H1 (cell line): ENCODE data around the gene CAPN13. TPM values are rescaled to one million over a fixed set of nuclear protein-coding genes. Genes with fewer than 3 reads are reported as not detected.
A peak's percentile ranks its signal among the peaks of the same experiment; 100 is the strongest.

ENCODE experiments used
- CTCF ChIA-PET: fragments of 300-600 bp; sonication (Branson Sonifier 250); formaldehyde crosslinking; loops from one replicate; lab custom pipeline; 2021; ENCODE audit not compliant: partially characterized antibody; lab: Charles Lee
- POLR2A ChIA-PET: fragments of 300-600 bp; sonication (Branson Sonifier 250); formaldehyde crosslinking; loops from one replicate; lab custom pipeline; 2021; ENCODE audit warnings: inconsistent platforms; ENCODE audit not compliant: partially characterized antibody; lab: Charles Lee
- DNase-seq, 2 experiments: peaks; one replicate each; pipeline versions ENCODE4 v3.0.0 to v3.0.0-alpha.2; 2010 to 2022; ENCODE audit warnings: low spot score in 2 of 2, low read depth in 1 of 2, mixed read lengths in 1 of 2
- FAIRE-seq: peaks from 2 replicates; lab custom pipeline; 2011; peaks lifted over from hg19 to GRCh38; lab: Jason Lieb, UNC
- H2AFZ ChIP-seq: 2 replicates; pipeline ENCODE4 v1.8.1; 2012; ENCODE audit warnings: low read length, inconsistent platforms
- H2AK5ac ChIP-seq: 2 replicates; pipeline ENCODE4 v1.6.1; 2013; ENCODE audit warnings: low read depth, low read length
- H2BK120ac ChIP-seq: replicated peaks from 2 replicates; pipeline ENCODE3; 2013; ENCODE audit warnings: low read depth, low read length, inconsistent platforms
- H2BK12ac ChIP-seq: 2 replicates; pipeline ENCODE4 v1.6.1; 2013; ENCODE audit warnings: low read depth, low read length
- H2BK15ac ChIP-seq: 2 replicates; pipeline ENCODE4 v1.6.1; 2013; ENCODE audit warnings: low read length
- H2BK20ac ChIP-seq: 2 replicates; pipeline ENCODE4 v1.6.1; 2013; ENCODE audit warnings: low read length
- H2BK5ac ChIP-seq: 2 replicates; pipeline ENCODE4 v1.6.1; 2013; ENCODE audit warnings: low read depth, low read length
- H3K14ac ChIP-seq: 2 replicates; pipeline ENCODE4 v1.6.1; 2013; ENCODE audit warnings: inconsistent platforms; ENCODE audit not compliant: insufficient read length
- H3K18ac ChIP-seq: 2 replicates; pipeline ENCODE4 v1.6.1; 2013; ENCODE audit warnings: low read length; ENCODE audit errors: extremely low read depth
- H3K23ac ChIP-seq: 2 replicates; pipeline ENCODE4 v1.6.1; 2013; ENCODE audit warnings: inconsistent platforms; ENCODE audit not compliant: insufficient read length
- H3K23me2 ChIP-seq: 2 replicates; pipeline ENCODE4 v1.6.1; 2013; ENCODE audit warnings: low read depth, low read length
- H3K27ac ChIP-seq: 2 replicates; pipeline ENCODE4 v1.6.1; 2011; ENCODE audit warnings: low read depth, low read length, inconsistent platforms
- H3K27me3 ChIP-seq, 4 experiments: replicated peaks in 1 of 4; 1 replicate in 1 of 4; 2 replicates in 3 of 4; pipeline versions ENCODE4 v1.6.1 to v1.8.1; 2011 to 2013; ENCODE audit warnings: low read length in 3 of 4, mild to moderate bottlenecking in 3 of 4, inconsistent platforms in 2 of 4, mixed read lengths in 2 of 4, moderate library complexity in 1 of 4; ENCODE audit not compliant: control insufficient read depth in 3 of 4, insufficient read depth in 3 of 4; ENCODE audit errors: extremely low read depth in 1 of 4
- H3K36me3 ChIP-seq, 4 experiments: 2 replicates each; pipeline versions ENCODE4 v1.6.1 to v1.8.1; 2011 to 2013; ENCODE audit warnings: mild to moderate bottlenecking in 4 of 4, low read length in 3 of 4, moderate library complexity in 2 of 4, control low read depth in 1 of 4, inconsistent platforms in 1 of 4; ENCODE audit not compliant: insufficient read depth in 4 of 4, control insufficient read depth in 2 of 4
- H3K4ac ChIP-seq: replicated peaks from 2 replicates; pipeline ENCODE3; 2013; ENCODE audit warnings: low read length, low read depth, mixed read lengths, inconsistent platforms; ENCODE audit not compliant: insufficient read length
- H3K4me1 ChIP-seq, 4 experiments: replicated peaks in 1 of 4; 1 replicate in 1 of 4; 2 replicates in 3 of 4; pipeline versions ENCODE4 v1.6.1 to v1.8.1; 2011 to 2013; ENCODE audit warnings: low read length in 3 of 4, inconsistent platforms in 2 of 4, mixed read lengths in 1 of 4; ENCODE audit not compliant: insufficient read depth in 4 of 4, control insufficient read depth in 3 of 4
- H3K4me2 ChIP-seq, 2 experiments: 2 replicates each; pipeline versions ENCODE4 v1.6.1 to v1.8.1; 2011 to 2013; ENCODE audit warnings: low read depth in 2 of 2, low read length in 2 of 2, control low read depth in 1 of 2, inconsistent platforms in 1 of 2, mild to moderate bottlenecking in 1 of 2; ENCODE audit not compliant: insufficient read depth in 1 of 2
- H3K4me3 ChIP-seq, 4 experiments: fragments of 200-600, 300-600 bp in 1 of 4; sonication (generic), shearing (Covaris generic), sonication (Bioruptor Twin) in 1 of 4; 2 replicates each; pipeline versions ENCODE4 v1.5.1 to v1.8.1; 2011 to 2016; ENCODE audit warnings: low read length in 4 of 4, low read depth in 3 of 4, control low read depth in 2 of 4, inconsistent platforms in 2 of 4, mild to moderate bottlenecking in 2 of 4, mixed read lengths in 1 of 4, moderate library complexity in 1 of 4; ENCODE audit not compliant: insufficient read depth in 2 of 4; ENCODE audit errors: extremely low read depth in 1 of 4
- H3K56ac ChIP-seq: replicated peaks from 2 replicates; pipeline ENCODE3; 2013; ENCODE audit warnings: low read depth, mild to moderate bottlenecking, mixed read lengths, low read length, inconsistent platforms; ENCODE audit not compliant: insufficient read length
- H3K79me1 ChIP-seq: 2 replicates; pipeline ENCODE4 v1.6.1; 2013; ENCODE audit warnings: low read depth, low read length, control low read depth
- H3K79me2 ChIP-seq, 2 experiments: 2 replicates each; pipeline versions ENCODE4 v1.6.1 to v1.8.1; 2012 to 2013; ENCODE audit warnings: low read length in 2 of 2, mild to moderate bottlenecking in 2 of 2, inconsistent platforms in 1 of 2; ENCODE audit not compliant: insufficient read depth in 2 of 2, control insufficient read depth in 1 of 2
- H3K9ac ChIP-seq, 4 experiments: replicated peaks in 1 of 4; 1 replicate in 1 of 4; 2 replicates in 3 of 4; pipeline versions ENCODE4 v1.6.1 to v1.8.1; 2011 to 2013; ENCODE audit warnings: low read depth in 3 of 4, low read length in 3 of 4, control low read depth in 2 of 4, mild to moderate bottlenecking in 2 of 4, moderate library complexity in 2 of 4, inconsistent platforms in 1 of 4; ENCODE audit errors: extremely low read depth in 1 of 4
- H3K9me3 ChIP-seq, 2 experiments: 2 replicates each; pipeline versions ENCODE4 v1.6.1 to v1.8.1; 2012 to 2013; ENCODE audit warnings: mild to moderate bottlenecking in 2 of 2, moderate library complexity in 2 of 2, control low read depth in 1 of 2, inconsistent platforms in 1 of 2, low read depth in 1 of 2, low read length in 1 of 2, mixed read lengths in 1 of 2; ENCODE audit not compliant: insufficient read depth in 2 of 2
- H4K20me1 ChIP-seq, 2 experiments: replicated peaks in 1 of 2; 2 replicates each; pipeline versions ENCODE3 to v1.8.1; 2011 to 2013; ENCODE audit warnings: inconsistent platforms in 2 of 2, low read length in 2 of 2, mild to moderate bottlenecking in 1 of 2; ENCODE audit not compliant: insufficient read depth in 2 of 2, control insufficient read depth in 1 of 2
- H4K5ac ChIP-seq: 2 replicates; pipeline ENCODE4 v1.6.1; 2013; ENCODE audit warnings: low read length, low read depth, mixed read lengths, inconsistent platforms; ENCODE audit not compliant: insufficient read length
- H4K8ac ChIP-seq: 2 replicates; pipeline ENCODE4 v1.8.0; 2013; ENCODE audit warnings: mild to moderate bottlenecking, moderate library complexity, low read length, inconsistent platforms; ENCODE audit not compliant: insufficient read depth; ENCODE audit errors: extremely low read depth
- H4K91ac ChIP-seq: replicated peaks from 2 replicates; pipeline ENCODE3; 2013; ENCODE audit warnings: low read length, mixed read lengths, inconsistent platforms; ENCODE audit not compliant: insufficient read length
- BACH1 ChIP-seq: IDR thresholded peaks from 2 replicates; pipeline ENCODE4 v1.6.1; 2012; ENCODE audit warnings: low read length, improper control_type of control experiment
- JUND ChIP-seq: IDR thresholded peaks from 2 replicates; pipeline ENCODE4 v1.6.1; 2011; ENCODE audit warnings: mild to moderate bottlenecking, improper control_type of control experiment, low read length
- KDM1A ChIP-seq: fragments of 200-600, 300-600 bp; sonication (generic); IDR thresholded peaks from 2 replicates; pipeline ENCODE4 v1.7.1; 2016; ENCODE audit warnings: mild to moderate bottlenecking, low read length, borderline replicate concordance
- MAFK ChIP-seq: IDR thresholded peaks from 2 replicates; pipeline ENCODE4 v1.6.1; 2012; ENCODE audit warnings: low read depth, mild to moderate bottlenecking, improper control_type of control experiment, low read length
- NANOG ChIP-seq: IDR thresholded peaks from 2 replicates; pipeline ENCODE4 v1.6.1; 2011; ENCODE audit warnings: low read length, low read depth, mild to moderate bottlenecking, inconsistent platforms; ENCODE audit not compliant: insufficient read depth, poor library complexity, severe bottlenecking
- RAD21 ChIP-seq, 2 experiments: IDR thresholded peaks in 1 of 2; conservative IDR thresholded peaks in 1 of 2; 2 replicates each; pipeline ENCODE4 v1.6.1; 2011; ENCODE audit warnings: low read depth in 2 of 2, low read length in 2 of 2, improper control_type of control experiment in 1 of 2, inconsistent platforms in 1 of 2, mild to moderate bottlenecking in 1 of 2, moderate library complexity in 1 of 2
- RNF2 ChIP-seq: fragments of 200-900, 300-1000 bp; sonication (generic); IDR thresholded peaks from 2 replicates; pipeline ENCODE4 v1.7.1; 2016; ENCODE audit warnings: borderline replicate concordance, low read depth, mild to moderate bottlenecking, antibody characterized with exemption, low read length; ENCODE audit not compliant: poor library complexity, severe bottlenecking; ENCODE audit errors: missing control alignments
- SIRT6 ChIP-seq: IDR thresholded peaks from one replicate; pipeline ENCODE4 v1.7.1; 2012; ENCODE audit warnings: low read length, inconsistent platforms
- WGBS, 2 experiments: shearing (Covaris generic) in 1 of 2; methylation state at CpG; one replicate each; pipeline versions ENCODE4 v1.1.6 to v1.1.7; 2013 to 2015; ENCODE audit warnings: low lambda C conversion rate in 2 of 2, mixed read lengths in 2 of 2, inconsistent platforms in 1 of 2, low coverage in 1 of 2, missing lambda C conversion rate in 1 of 2; ENCODE audit not compliant: insufficient replicate concordance in 2 of 2, insufficient coverage in 1 of 2, insufficient read length in 1 of 2; ENCODE audit errors: extremely low coverage in 1 of 2, missing lambda C conversion rate in 1 of 2; 5-methylcytosine and 5-hydroxymethylcytosine counted together
- polyA plus RNA-seq, 7 experiments: library from polyadenylated mRNA; depleted of rRNA in 3 of 7; stranded (reverse) in 5 of 7; unstranded in 2 of 7; fragments of >200 nt in 5 of 7; fragments of 200-250 nt in 2 of 7; gene quantifications; 1 replicate in 5 of 7; 2 replicates in 1 of 7; 4 replicates in 1 of 7; pipeline versions ENCODE4 v1.2.1 to v1.2.3, GENCODE V29; 2011 to 2013; ENCODE audit warnings: missing spikeins in 2 of 7, mixed read lengths in 2 of 7
- total RNA-seq: library from RNA; stranded (reverse); fragmentation: NEBNext Ultra II Directional; extraction: Animal tissue kit (Norgen Biotek cat#: 25700); gene quantifications from 2 replicates; pipeline ENCODE4 v1.2.1, GENCODE V29; 2021
- TF ChIP-seq, protein P1 (sequence below): IDR thresholded peaks from 2 replicates; pipeline ENCODE4 v1.6.1; 2012; ENCODE audit warnings: inconsistent platforms
- TF ChIP-seq, protein P2 (sequence below), 3 experiments: IDR thresholded peaks; 1 replicate in 2 of 3; 2 replicates in 1 of 3; pipeline versions ENCODE4 v1.5.1 to v1.6.1; 2011; ENCODE audit warnings: low read length in 3 of 3, mild to moderate bottlenecking in 3 of 3, inconsistent platforms in 2 of 3, low read depth in 1 of 3, moderate library complexity in 1 of 3; ENCODE audit not compliant: insufficient read depth in 1 of 3; ENCODE audit errors: control extremely low read depth in 1 of 3

CAPN13 gene
- total and polyA plus RNA-seq, 2 of the 8 experiments (the other 6 are each of a cell fraction or from before 2014, with no cell fraction given) = 2.4 TPM

DNA sequence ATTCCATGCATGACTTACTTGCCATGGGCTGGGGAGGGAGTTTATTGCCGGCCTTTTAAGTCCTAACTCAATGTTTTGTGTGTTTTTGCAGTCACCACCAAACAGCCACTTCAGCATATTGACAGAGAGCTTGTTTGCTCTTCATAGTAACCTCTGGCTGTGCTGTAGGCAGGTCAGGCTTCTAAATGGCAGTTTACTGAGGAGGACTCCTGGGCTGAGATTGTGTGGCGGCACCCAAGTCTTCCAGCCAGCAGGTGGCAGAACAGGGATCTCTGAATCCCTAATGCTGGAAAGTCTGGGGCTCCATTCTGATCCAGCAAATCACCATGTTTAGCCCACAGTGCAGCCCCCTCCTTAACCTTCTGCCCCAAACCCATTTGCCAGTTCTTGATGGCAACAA is 121.2 kb downstream of the CAPN13 start:
- no peak overlapping the region for H3K18ac ChIP-seq
- no peak overlapping the region for H3K27ac ChIP-seq
- H3K9ac ChIP-seq = no peak overlapping the region
- H3K14ac ChIP-seq = no peak overlapping the region
- no peak overlapping the region for H2BK12ac ChIP-seq
- H3K23ac ChIP-seq = no peak overlapping the region
- no peak overlapping the region for H3K4me2 ChIP-seq
- no peak overlapping the region for H2BK20ac ChIP-seq
- no peak overlapping the region for H3K4ac ChIP-seq
- H4K91ac ChIP-seq = no peak overlapping the region
- no peak overlapping the region for H2BK5ac ChIP-seq
- H3K27me3 ChIP-seq = no peaks in the 10 kb centered on the region
- H2BK120ac ChIP-seq = no peak overlapping the region
- H3K4me1 ChIP-seq = no peaks in the 10 kb centered on the region
- WGBS, 2 experiments = 90% methylated on average over 2 of the region's 2 CpGs; no CpG with 5 or more reads in 1 of the 2 experiments
- H4K20me1 ChIP-seq = no peaks in the 10 kb centered on the region
- CTCF ChIA-PET = interaction anchor here (0.7 to 13.9 kb wide), 22 partner anchors 8 to 750 kb away, joined by 3 to 217 read pairs (median 4); no protein-coding TSS in a partner anchor
- DNase-seq = peak in 1 of 2 experiments; percentile 56
- no peak overlapping the region for H2BK15ac ChIP-seq
- H3K36me3 ChIP-seq = no peaks in the 10 kb centered on the region
- POLR2A ChIA-PET = no interaction called here
- H4K8ac ChIP-seq = no peak overlapping the region
- no peak overlapping the region for H2AFZ ChIP-seq
- no peaks in the 10 kb centered on the region for H3K79me2 ChIP-seq
- no peak overlapping the region for H2AK5ac ChIP-seq
- H3K23me2 ChIP-seq = no peaks in the 10 kb centered on the region
- FAIRE-seq = no peak
- H4K5ac ChIP-seq = no peak overlapping the region
- H3K9me3 ChIP-seq = no peaks in the 10 kb centered on the region
- no peaks in the 10 kb centered on the region for H3K79me1 ChIP-seq
- no peak overlapping the region for H3K4me3 ChIP-seq
- H3K56ac ChIP-seq = no peak overlapping the region
- no peak for TF ChIP-seq JUND
- no peak for TF ChIP-seq RNF2
- TF ChIP-seq, protein P1, sequence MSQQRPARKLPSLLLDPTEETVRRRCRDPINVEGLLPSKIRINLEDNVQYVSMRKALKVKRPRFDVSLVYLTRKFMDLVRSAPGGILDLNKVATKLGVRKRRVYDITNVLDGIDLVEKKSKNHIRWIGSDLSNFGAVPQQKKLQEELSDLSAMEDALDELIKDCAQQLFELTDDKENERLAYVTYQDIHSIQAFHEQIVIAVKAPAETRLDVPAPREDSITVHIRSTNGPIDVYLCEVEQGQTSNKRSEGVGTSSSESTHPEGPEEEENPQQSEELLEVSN = no peak
- TF ChIP-seq SIRT6 = no peak
- no peak for TF ChIP-seq MAFK
- TF ChIP-seq RAD21 (IDR thresholded peaks at IDR 0.05 in 1 of 2, conservative IDR thresholded peaks at IDR 0.05 in 1 of 2; ENCODE audit: low read depth in 2 of 2, low read length in 2 of 2) = peak; percentile 34 to 48; a peak in 2 of 4 replicates
- TF ChIP-seq KDM1A = no peak
- TF ChIP-seq NANOG = no peak
- TF ChIP-seq, protein P2, sequence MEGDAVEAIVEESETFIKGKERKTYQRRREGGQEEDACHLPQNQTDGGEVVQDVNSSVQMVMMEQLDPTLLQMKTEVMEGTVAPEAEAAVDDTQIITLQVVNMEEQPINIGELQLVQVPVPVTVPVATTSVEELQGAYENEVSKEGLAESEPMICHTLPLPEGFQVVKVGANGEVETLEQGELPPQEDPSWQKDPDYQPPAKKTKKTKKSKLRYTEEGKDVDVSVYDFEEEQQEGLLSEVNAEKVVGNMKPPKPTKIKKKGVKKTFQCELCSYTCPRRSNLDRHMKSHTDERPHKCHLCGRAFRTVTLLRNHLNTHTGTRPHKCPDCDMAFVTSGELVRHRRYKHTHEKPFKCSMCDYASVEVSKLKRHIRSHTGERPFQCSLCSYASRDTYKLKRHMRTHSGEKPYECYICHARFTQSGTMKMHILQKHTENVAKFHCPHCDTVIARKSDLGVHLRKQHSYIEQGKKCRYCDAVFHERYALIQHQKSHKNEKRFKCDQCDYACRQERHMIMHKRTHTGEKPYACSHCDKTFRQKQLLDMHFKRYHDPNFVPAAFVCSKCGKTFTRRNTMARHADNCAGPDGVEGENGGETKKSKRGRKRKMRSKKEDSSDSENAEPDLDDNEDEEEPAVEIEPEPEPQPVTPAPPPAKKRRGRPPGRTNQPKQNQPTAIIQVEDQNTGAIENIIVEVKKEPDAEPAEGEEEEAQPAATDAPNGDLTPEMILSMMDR (IDR thresholded peaks at IDR 0.05; ENCODE audit: control extremely low read depth in 1 of 3, insufficient read depth in 1 of 3, low read depth in 1 of 3, low read length in 3 of 3) = peak; percentile 47 to 65 (median 58)
- TF ChIP-seq BACH1 = no peak
